Bone marrow (tissue), 2 donors: ENCODE measurements around the gene TSPO2.

Experiments used
- DNase-seq, 2 donors: peaks; one replicate each; lab custom pipeline; 2025; lab: John Stamatoyannopoulos, UW

TSPO2 gene

DNA sequence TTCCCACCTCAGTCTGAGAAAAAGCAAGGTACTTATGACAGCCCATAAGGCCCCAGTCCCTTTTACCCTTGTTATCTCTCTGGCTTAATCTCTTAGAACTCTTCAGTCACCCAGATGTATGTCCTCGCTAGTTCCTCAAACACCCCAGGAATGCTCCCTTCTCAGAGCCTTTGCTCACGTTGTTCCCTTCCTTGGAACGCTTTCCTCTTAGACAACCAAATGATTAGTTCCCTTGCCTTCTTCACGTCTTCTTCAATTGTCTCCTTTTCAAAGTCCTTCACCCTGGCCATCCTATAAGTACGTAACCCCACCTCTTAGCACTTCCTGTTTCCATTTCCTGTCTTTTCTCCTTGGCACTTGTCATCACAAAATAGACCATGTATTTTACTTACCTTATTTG is 9.6 kb downstream of the TSPO2 start:
- peak in 1 of 2 donors; percentile 47 for DNase-seq

DNA sequence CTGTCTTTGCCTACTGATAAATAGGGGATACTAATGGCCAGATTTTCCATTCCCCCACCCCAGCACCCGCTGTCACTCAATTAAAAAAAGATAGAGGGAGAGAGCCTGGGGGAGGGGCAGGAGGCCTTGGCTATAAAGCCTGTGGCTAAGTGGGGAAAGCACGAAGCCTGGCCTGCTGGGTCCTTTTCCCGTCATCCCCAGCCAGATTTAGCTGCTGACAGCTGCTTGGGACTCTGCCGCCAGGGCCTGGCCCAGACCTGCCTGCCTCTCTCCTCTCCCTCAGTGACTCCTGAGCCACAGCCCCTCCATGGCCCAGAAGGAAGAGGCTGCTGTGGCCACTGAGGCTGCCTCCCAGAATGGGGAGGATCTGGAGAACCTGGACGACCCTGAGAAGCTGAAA is 10.8 kb downstream of the TSPO2 start, which contains the start of gene APOBEC2:
APOBEC2 (plus strand) TSS at position 162 of the 400 bp plus-strand sequence; CDS start at position 308, 146 bp downstream.
- DNase-seq, result no peak

GRCh38 chr6:41054511-41054910 is 12.2 kb downstream of the TSPO2 start:
- no peak for DNase-seq

DNA sequence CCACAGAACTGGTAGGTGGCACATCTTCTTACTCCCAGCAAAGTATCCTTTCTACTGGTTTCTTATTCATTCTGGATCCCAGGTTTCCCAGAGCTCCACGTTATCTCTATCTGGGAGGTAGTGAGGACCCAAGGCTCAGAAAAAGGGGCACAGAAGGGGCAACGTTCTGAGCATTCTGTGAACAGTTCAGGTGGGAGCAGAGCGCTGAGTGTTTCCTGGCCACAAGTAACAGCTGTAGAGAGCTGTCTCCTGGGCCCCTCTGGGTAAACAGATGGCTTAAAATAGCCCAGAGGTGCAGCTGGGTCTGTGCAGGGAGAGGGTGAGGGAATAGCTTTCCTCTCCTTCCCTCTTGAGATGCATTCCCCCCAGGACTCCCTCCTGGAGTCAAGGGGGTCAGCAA is 12.9 kb downstream of the TSPO2 start:
- no peak for DNase-seq

- no peak for DNase-seq
Measured at GRCh38 chr6:41056768-41057490, 14.7 kb downstream of the TSPO2 start.

DNA sequence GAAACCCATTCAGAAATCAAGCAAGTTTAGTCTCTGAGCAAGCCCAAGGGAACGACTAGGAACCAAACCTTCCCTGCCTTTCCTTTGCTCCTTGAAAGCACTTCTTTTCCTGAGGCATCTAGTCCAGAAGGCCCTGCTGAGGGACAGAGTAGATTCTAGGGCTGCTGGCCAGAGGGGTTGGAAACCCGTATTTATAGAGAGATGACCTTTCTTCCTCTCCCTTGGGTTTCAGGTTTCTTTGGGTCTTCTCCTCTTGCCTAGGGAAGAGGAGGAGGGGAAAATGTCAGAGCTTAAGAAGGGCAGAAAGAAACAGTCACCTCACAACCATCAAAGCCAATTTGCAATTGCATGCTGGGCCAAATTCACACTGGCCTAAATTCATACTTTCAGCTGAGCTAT is 16.5 kb downstream of the TSPO2 start:
- DNase-seq, result no peak

DNA sequence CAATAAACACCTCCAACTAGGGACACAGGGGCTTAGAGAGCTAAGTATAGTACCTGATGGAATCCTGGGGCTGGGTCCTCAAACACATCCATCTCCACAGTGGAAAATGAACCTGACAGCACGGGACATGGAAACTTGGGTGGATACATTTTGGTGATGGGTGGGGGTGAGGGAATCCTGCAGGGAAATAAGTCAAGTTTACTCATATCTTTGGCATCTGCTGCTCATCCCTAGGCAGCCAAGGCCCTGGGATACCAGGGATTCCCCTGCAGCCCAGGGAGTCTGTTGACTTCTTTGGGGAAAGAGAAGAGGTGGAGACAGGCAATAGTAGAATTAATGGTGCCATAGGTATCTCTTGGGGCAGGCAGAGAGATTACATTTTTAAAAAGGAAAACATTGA is 17.3 kb downstream of the TSPO2 start:
- DNase-seq, result no peak

DNA sequence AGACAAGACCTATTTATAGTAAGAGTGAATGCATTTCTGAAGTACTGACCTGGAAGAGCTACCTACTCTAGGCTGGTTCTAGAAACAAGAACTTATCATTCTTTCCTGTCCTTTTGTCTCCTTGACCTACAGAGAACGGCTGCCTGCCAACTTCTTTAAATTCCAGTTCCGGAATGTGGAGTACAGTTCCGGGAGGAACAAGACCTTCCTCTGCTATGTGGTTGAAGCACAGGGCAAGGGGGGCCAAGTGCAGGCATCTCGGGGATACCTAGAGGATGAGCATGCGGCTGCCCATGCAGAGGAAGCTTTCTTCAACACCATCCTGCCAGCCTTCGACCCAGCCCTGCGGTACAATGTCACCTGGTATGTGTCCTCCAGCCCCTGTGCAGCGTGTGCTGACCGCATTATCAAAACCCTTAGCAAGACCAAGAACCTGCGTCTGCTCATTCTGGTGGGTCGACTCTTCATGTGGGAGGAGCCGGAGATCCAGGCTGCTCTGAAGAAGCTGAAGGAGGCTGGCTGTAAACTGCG is 19.0 kb downstream of the TSPO2 start:
- DNase-seq, result no peak

- DNase-seq, result no peak
Measured at GRCh38 chr6:41062056-41062455, 19.8 kb downstream of the TSPO2 start.

DNA sequence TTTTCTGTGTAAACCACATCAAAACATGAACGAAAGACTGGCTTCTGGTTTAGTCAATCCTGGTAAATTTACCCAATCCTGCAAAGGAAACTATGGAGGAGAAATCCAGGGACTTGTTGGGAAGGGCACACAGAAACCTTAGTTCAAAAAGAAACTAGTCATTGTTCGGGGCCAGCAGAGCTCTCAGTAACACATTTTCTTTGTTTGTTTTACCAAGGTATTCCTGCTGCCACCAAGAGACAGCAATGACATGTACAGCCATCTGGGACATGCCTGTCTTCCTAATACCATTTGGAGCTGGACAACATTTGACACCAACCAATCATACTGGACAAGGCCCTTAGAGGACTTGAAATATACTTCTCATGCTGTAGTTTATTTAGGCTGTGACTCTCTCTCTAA is 21.6 kb downstream of the TSPO2 start:
- DNase-seq, result no peak

- DNase-seq, result no peak
Measured at GRCh38 chr6:41064841-41065240, 22.6 kb downstream of the TSPO2 start.

DNA sequence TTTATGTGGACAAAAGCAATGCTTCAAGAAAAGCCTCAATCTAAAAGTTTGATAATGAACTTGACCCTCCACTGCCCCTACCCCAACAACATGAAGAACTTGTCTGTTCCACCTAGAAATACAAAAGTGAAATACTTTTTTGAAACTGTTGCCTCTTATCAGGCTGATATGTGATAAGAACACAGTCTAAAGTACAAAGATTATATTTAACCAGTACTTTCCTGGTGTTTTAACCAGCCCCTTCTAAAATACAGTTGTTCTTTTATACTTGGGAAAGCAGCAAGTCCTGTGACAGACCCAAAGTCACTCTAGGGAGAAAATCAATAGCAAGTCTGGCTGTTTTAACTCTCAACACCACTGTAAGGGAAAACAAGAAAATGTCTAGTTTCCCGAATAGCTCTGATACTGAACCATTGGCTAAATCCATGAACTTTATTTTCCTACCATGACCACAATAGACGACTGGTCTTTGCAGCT is 23.3 kb downstream of the TSPO2 start:
- no peak for DNase-seq

GRCh38 chr6:41066867-41067304 is 24.6 kb downstream of the TSPO2 start:
- peak; percentile 11 to 76 for DNase-seq

DNA sequence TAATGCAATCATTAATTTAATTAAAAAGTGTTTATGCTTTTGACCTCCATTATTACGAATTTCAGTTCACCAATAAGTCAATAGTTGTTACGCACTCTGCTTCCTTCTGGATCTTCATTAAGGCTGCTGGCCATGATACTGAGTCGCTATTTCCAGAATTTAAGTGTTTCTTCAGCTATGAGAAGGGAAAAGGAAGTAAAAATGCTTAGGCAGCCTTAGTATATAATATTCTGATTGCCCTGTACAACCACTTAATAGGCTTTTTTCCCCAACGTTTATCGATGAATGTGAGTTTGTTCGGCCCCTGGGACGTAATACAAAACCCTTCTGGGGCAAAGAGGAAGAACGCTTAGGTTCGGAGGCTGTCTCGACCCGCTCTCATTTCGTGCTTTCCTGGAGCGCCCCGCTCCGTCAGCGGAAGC is 29.2 kb downstream of the TSPO2 start:
- DNase-seq, result no peak

- DNase-seq, result peak; percentile 100
Measured at GRCh38 chr6:41071923-41072835, 29.9 kb downstream of the TSPO2 start, which contains the start of gene OARD1. OARD1 (minus strand) TSS chr6:41072356; CDS start chr6:41071634, 722 bp downstream.

DNA sequence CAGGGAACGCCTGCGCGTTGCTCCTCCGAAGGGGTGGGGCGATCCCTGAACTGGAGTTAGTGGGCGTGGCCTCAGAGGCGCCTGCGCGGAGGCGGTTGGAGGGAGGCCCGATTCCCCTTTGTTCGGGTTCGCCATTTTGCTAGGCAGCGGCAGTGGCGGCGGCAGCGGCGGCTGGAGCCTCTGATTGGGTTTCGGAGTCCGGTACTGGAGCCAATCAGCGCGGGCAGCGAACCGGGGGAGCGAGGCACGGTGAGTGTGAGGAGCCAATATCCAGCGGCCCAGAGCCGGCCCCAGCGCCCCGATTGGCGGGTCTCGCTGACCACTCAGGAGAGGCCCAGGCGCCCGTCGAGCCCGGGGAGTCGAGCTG is 30.6 kb downstream of the TSPO2 start, which contains the start of gene NFYA:
NFYA (plus strand) TSS at position 139 of the 367 bp plus-strand sequence. CDS start 6,116 bp downstream, outside the sequence.
- DNase-seq, result peak; percentile 100

- DNase-seq, result peak; percentile 59 to 63
Measured at GRCh38 chr6:41073203-41073967, 31.1 kb downstream of the TSPO2 start.

- DNase-seq, result no peak
Measured at GRCh38 chr6:41073968-41074691, 31.9 kb downstream of the TSPO2 start.

DNA sequence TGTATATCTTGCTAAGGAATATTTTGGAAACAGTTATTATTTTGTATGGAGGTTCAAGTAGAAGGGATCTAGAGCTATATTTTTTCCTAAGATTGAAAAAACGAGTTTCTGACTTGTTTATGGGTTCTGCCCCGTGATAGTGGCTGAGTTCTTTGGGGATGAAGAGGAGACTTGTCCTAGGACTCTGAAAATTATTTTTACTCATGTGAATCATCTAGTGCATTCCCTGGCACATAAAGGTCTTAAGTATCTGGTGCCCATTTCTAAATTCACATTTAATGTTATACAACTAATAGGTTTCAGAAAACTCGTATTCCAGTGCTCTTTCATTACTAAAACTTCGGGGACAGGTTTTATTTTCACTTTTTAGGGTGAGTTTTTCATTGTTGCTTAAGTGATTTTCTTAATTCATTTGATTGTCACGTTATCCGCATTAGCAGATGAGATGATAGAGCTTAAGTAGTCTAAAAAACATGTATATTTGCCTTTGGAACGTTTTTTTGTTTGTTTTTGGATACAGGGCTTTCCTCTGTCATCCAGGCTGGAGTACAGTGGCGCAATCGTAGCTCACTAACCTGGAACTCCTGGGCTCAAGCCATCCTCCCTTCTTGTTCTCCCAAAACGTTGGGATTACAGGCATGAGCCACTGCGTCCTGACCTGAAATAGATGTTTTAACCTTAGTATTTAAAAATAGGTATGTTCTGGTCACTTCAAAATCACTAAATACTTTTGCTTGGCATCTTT is 32.6 kb downstream of the TSPO2 start:
- DNase-seq, result no peak
